IMR-90 (cell line): ENCODE data around the gene SLC22A7. TPM values are rescaled to one million over a fixed set of nuclear protein-coding genes. Genes with fewer than 3 reads are reported as not detected.

Experiments used
- ATAC-seq: fragments of 200-7000 bp; cut with Tn5 transposase; 2 replicates; pipeline ENCODE4 v1.9.1; 2020; ENCODE audit warnings: low read depth, mild to moderate bottlenecking, moderate library complexity
- BruUV-seq: library from RNA; stranded (reverse); fragments of 400-500 nt; replicated peaks from 2 replicates; lab custom pipeline; 2021; lab: Mats Ljungman, UMichigan
- CTCF ChIA-PET: fragments of 300-600 bp; formaldehyde crosslinking; extraction: SDS; loops from one replicate; lab custom pipeline; 2021; ENCODE audit warnings: antibody characterized with exemption; lab: Yijun Ruan, JAX
- POLR2A ChIA-PET: fragments of 300-600 bp; sonication (Branson Sonifier 250); formaldehyde crosslinking; loops from one replicate; lab custom pipeline; 2022; ENCODE audit warnings: antibody characterized with exemption; ENCODE audit not compliant: unreplicated experiment; lab: Charles Lee
- DNase-seq: peaks from one replicate; pipeline ENCODE4 v3.0.0; 2013
- H2AFZ ChIP-seq: replicated peaks from 2 replicates; pipeline ENCODE3; 2013; ENCODE audit warnings: low read length, mild to moderate bottlenecking; ENCODE audit not compliant: poor library complexity
- H2AK5ac ChIP-seq: 2 replicates; pipeline ENCODE4 v1.6.1; 2013; ENCODE audit warnings: low read depth, low read length, inconsistent platforms
- H2AK9ac ChIP-seq: replicated peaks from 2 replicates; pipeline ENCODE3; 2013; ENCODE audit warnings: mild to moderate bottlenecking, low read depth, low read length, moderate library complexity; ENCODE audit not compliant: poor library complexity
- H2BK120ac ChIP-seq: 2 replicates; pipeline ENCODE4 v1.6.1; 2013; ENCODE audit warnings: low read depth, low read length, inconsistent platforms
- H2BK15ac ChIP-seq: 3 replicates; pipeline ENCODE4 v1.6.1; 2013; ENCODE audit warnings: low read depth, low read length, inconsistent platforms
- H2BK20ac ChIP-seq: 2 replicates; pipeline ENCODE4 v1.6.1; 2013; ENCODE audit warnings: low read depth, mild to moderate bottlenecking, inconsistent platforms, low read length, moderate library complexity
- H2BK5ac ChIP-seq: 2 replicates; pipeline ENCODE4 v1.6.1; 2013; ENCODE audit warnings: mild to moderate bottlenecking, low read depth, low read length, inconsistent platforms; ENCODE audit not compliant: poor library complexity, severe bottlenecking
- H3K14ac ChIP-seq: replicated peaks from 2 replicates; pipeline ENCODE4 v1.6.1; 2013; ENCODE audit warnings: low read depth, low read length, inconsistent platforms
- H3K18ac ChIP-seq: 2 replicates; pipeline ENCODE4 v1.6.1; 2013; ENCODE audit warnings: low read depth, low read length, control low read depth
- H3K23ac ChIP-seq: 2 replicates; pipeline ENCODE4 v1.6.1; 2013; ENCODE audit warnings: low read depth, low read length, inconsistent platforms
- H3K27ac ChIP-seq: 2 replicates; pipeline ENCODE4 v1.5.1; 2013; ENCODE audit warnings: mild to moderate bottlenecking, control low read depth, low read length; ENCODE audit not compliant: insufficient read depth
- H3K27me3 ChIP-seq: 2 replicates; pipeline ENCODE4 v1.6.1; 2013; ENCODE audit warnings: low read length; ENCODE audit not compliant: control insufficient read depth, insufficient read depth
- H3K36me3 ChIP-seq: 2 replicates; pipeline ENCODE4 v1.6.1; 2013; ENCODE audit warnings: low read length, mixed read lengths; ENCODE audit not compliant: control insufficient read depth, insufficient read depth
- H3K4ac ChIP-seq: 2 replicates; pipeline ENCODE4 v1.6.1; 2013; ENCODE audit warnings: low read depth, low read length, inconsistent platforms
- H3K4me1 ChIP-seq: 2 replicates; pipeline ENCODE4 v1.6.1; 2013; ENCODE audit warnings: low read length, mixed read lengths; ENCODE audit not compliant: control insufficient read depth, insufficient read depth
- H3K4me2 ChIP-seq: 2 replicates; pipeline ENCODE4 v1.6.1; 2013; ENCODE audit warnings: low read depth, mild to moderate bottlenecking, control low read depth, low read length, moderate library complexity
- H3K4me3 ChIP-seq: 2 replicates; pipeline ENCODE4 v1.5.1; 2013; ENCODE audit warnings: low read depth, mild to moderate bottlenecking, control low read depth, low read length, moderate library complexity; ENCODE audit not compliant: insufficient read depth
- H3K56ac ChIP-seq: 2 replicates; pipeline ENCODE4 v1.6.1; 2013; ENCODE audit warnings: low read length, inconsistent platforms; ENCODE audit not compliant: insufficient read depth; ENCODE audit errors: extremely low read depth
- H3K79me1 ChIP-seq, 2 experiments: 2 replicates each; pipeline ENCODE4 v1.6.1; 2013; ENCODE audit warnings: low read length in 2 of 2, inconsistent platforms in 1 of 2, low read depth in 1 of 2
- H3K9ac ChIP-seq: 2 replicates; pipeline ENCODE4 v1.6.1; 2013; ENCODE audit warnings: low read depth, low read length, control low read depth
- H3K9me1 ChIP-seq: 2 replicates; pipeline ENCODE4 v1.6.1; 2013; ENCODE audit warnings: low read length, inconsistent platforms; ENCODE audit not compliant: insufficient read depth
- H3K9me3 ChIP-seq: 2 replicates; pipeline ENCODE4 v1.6.1; 2013; ENCODE audit warnings: low read length; ENCODE audit not compliant: control insufficient read depth, insufficient read depth
- H4K20me1 ChIP-seq: 2 replicates; pipeline ENCODE4 v1.6.1; 2013; ENCODE audit warnings: low read length, inconsistent platforms; ENCODE audit not compliant: insufficient read depth
- H4K5ac ChIP-seq: 2 replicates; pipeline ENCODE4 v1.6.1; 2013; ENCODE audit warnings: mild to moderate bottlenecking, low read depth, low read length, control low read depth
- H4K8ac ChIP-seq, 2 experiments: 2 replicates each; pipeline ENCODE4 v1.6.1; 2013; ENCODE audit warnings: low read depth in 2 of 2, low read length in 2 of 2, control low read depth in 1 of 2, inconsistent platforms in 1 of 2
- H4K91ac ChIP-seq: 2 replicates; pipeline ENCODE4 v1.6.1; 2013; ENCODE audit warnings: low read depth, low read length, inconsistent platforms; ENCODE audit not compliant: insufficient read depth
- BHLHE40 ChIP-seq: fragments of 150-350 bp; IDR thresholded peaks from 2 replicates; pipeline ENCODE4 v1.6.1; 2016; ENCODE audit warnings: mild to moderate bottlenecking, low read depth, low read length
- CEBPB ChIP-seq: IDR thresholded peaks from 2 replicates; pipeline ENCODE4 v1.6.1; 2012; ENCODE audit warnings: low read depth, low read length, improper control_type of control experiment
- CHD1 ChIP-seq: IDR thresholded peaks from 2 replicates; pipeline ENCODE4 v1.6.1; 2012; ENCODE audit warnings: low read depth, low read length, improper control_type of control experiment
- FOS ChIP-seq: fragments of 150-350 bp; IDR thresholded peaks from 2 replicates; pipeline ENCODE4 v1.6.1; 2016; ENCODE audit warnings: low read depth, low read length
- MXI1 ChIP-seq: IDR thresholded peaks from 2 replicates; pipeline ENCODE4 v1.6.1; 2012; ENCODE audit warnings: low read depth, mild to moderate bottlenecking, low read length, moderate library complexity, borderline replicate concordance
- NFE2L2 ChIP-seq: fragments of 150-350 bp; IDR thresholded peaks from 2 replicates; pipeline ENCODE4 v1.6.1; 2016; ENCODE audit warnings: low read depth, mild to moderate bottlenecking, low read length
- RAD21 ChIP-seq: IDR thresholded peaks from 2 replicates; pipeline ENCODE4 v1.6.1; 2012; ENCODE audit warnings: low read length, improper control_type of control experiment
- RCOR1 ChIP-seq: IDR thresholded peaks from 2 replicates; pipeline ENCODE4 v1.6.1; 2012; ENCODE audit warnings: mild to moderate bottlenecking, low read length, improper control_type of control experiment; ENCODE audit not compliant: insufficient replicate concordance
- WGBS, 2 experiments: methylation state at CpG; one replicate each; pipeline versions ENCODE4 v1.1.5 to v1.1.7; 2013; ENCODE audit warnings: missing lambda C conversion rate in 2 of 2; ENCODE audit not compliant: insufficient read length in 1 of 2; ENCODE audit errors: extremely low coverage in 2 of 2; 5-methylcytosine and 5-hydroxymethylcytosine counted together
- dilution Hi-C: fragments of 300-500 bp; cut with HindIII; formaldehyde crosslinking; loops from one replicate; pipeline ENCODE4 v1.14.3; 2018; ENCODE audit warnings: low sequenced_read_pairs; ENCODE audit not compliant: unreplicated experiment
- in situ Hi-C: fragments of 300-500 bp; cut with MboI; formaldehyde crosslinking; loops from 3 replicates; pipeline ENCODE4 v1.14.3; 2019; ENCODE audit warnings: low sequenced_read_pairs, inconsistent platforms, mixed read lengths
- intact Hi-C: fragments of 100-400 bp; cut with micrococcal nuclease; formaldehyde crosslinking; loops from 2 replicates; pipeline ENCODE4 v1.10.0; 2022
- polyA plus RNA-seq, 3 experiments: library from polyadenylated mRNA; depleted of rRNA; stranded (reverse); fragments of >200 nt; gene quantifications; 2 replicates each; pipeline ENCODE4 v1.2.3, GENCODE V29; 2012; ENCODE audit warnings: low replicate concordance in 1 of 3
- total RNA-seq: library from RNA; depleted of rRNA; stranded (reverse); fragments of >200 nt; gene quantifications from 2 replicates; pipeline ENCODE4 v1.2.3, GENCODE V29; 2012
- TF ChIP-seq, protein P1 (sequence below): conservative IDR thresholded peaks from 2 replicates; pipeline ENCODE4 v1.5.1; 2012; ENCODE audit warnings: mild to moderate bottlenecking, low read depth, low read length, improper control_type of control experiment
- TF ChIP-seq, protein P2 (sequence below): fragments of 150-350 bp; IDR thresholded peaks from 2 replicates; pipeline ENCODE4 v1.6.1; 2017; ENCODE audit warnings: mild to moderate bottlenecking, antibody characterized with exemption, low read length, low read depth

The SLC22A7 gene
- total and polyA plus RNA-seq, 2 of the 4 experiments (the other 2 are of a cell fraction) = not detected

DNA sequence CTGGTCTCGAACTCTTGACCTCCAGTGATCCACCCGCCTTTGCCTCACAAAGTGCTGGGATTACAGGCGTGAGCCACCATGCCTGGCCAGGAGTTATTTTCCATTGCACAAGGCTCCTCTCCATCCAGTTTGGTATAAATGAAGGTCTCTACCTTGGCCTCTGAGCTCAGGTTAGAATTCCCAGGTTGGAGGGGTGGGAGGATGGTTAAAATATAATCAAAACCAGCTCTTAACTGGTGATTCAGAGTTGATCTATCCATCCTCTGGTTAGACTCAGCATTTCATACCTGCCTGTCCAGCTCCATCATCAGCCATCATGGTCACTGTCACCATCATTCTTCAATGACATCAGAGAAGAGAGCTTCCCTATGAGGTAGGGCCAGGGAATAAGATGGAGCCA is 2.6 kb upstream of the SLC22A7 start:
- H3K18ac ChIP-seq = no peak overlapping the region
- no peak overlapping the region for H2AFZ ChIP-seq
- dilution Hi-C loops (no loop called here), in situ Hi-C loops (no loop called here), intact Hi-C loops (no loop called here)
- H3K23ac ChIP-seq = no peak overlapping the region
- no peak overlapping the region for H2AK5ac ChIP-seq
- H3K9me3 ChIP-seq = no peaks in the 10 kb centered on the region
- no peak overlapping the region for H2AK9ac ChIP-seq
- no peak overlapping the region for H3K4me3 ChIP-seq
- no peak overlapping the region for H2BK20ac ChIP-seq
- no peak overlapping the region for H3K4me2 ChIP-seq
- DNase-seq (no peak), ATAC-seq (no peak)
- H4K91ac ChIP-seq = no peak overlapping the region
- H4K20me1 ChIP-seq = no peaks in the 10 kb centered on the region
- no peaks in the 10 kb centered on the region for H3K36me3 ChIP-seq
- no peaks in the 10 kb centered on the region for H3K79me1 ChIP-seq
- H2BK5ac ChIP-seq = no peak overlapping the region
- H2BK120ac ChIP-seq = no peak overlapping the region
- H3K4ac ChIP-seq = no peak overlapping the region
- no peak overlapping the region for H4K5ac ChIP-seq
- WGBS, 2 experiments = no CpG with 5 or more reads among the region's 3 CpGs
- H3K56ac ChIP-seq = no peak overlapping the region
- no TSS peak for BruUV-seq
- ChIA-PET CTCF (no interaction called here), POLR2A (interaction anchor here (0.6 kb wide), 1 partner anchor 8 kb away, joined by 3 read pairs; no protein-coding TSS in a partner anchor)
- no peaks in the 10 kb centered on the region for H3K9me1 ChIP-seq
- no peak overlapping the region for H3K14ac ChIP-seq
- H3K4me1 ChIP-seq = no peaks in the 10 kb centered on the region
- no peak overlapping the region for H2BK15ac ChIP-seq
- peaks cover 51% of the 10 kb centered on the region for H3K27me3 ChIP-seq
- TF ChIP-seq RCOR1 (no peak), RAD21 (no peak), CEBPB (no peak), CHD1 (no peak), BHLHE40 (no peak), NFE2L2 (no peak), FOS (no peak), MXI1 (no peak)
- TF ChIP-seq, protein P1, sequence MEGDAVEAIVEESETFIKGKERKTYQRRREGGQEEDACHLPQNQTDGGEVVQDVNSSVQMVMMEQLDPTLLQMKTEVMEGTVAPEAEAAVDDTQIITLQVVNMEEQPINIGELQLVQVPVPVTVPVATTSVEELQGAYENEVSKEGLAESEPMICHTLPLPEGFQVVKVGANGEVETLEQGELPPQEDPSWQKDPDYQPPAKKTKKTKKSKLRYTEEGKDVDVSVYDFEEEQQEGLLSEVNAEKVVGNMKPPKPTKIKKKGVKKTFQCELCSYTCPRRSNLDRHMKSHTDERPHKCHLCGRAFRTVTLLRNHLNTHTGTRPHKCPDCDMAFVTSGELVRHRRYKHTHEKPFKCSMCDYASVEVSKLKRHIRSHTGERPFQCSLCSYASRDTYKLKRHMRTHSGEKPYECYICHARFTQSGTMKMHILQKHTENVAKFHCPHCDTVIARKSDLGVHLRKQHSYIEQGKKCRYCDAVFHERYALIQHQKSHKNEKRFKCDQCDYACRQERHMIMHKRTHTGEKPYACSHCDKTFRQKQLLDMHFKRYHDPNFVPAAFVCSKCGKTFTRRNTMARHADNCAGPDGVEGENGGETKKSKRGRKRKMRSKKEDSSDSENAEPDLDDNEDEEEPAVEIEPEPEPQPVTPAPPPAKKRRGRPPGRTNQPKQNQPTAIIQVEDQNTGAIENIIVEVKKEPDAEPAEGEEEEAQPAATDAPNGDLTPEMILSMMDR = no peak
- TF ChIP-seq, protein P2, sequence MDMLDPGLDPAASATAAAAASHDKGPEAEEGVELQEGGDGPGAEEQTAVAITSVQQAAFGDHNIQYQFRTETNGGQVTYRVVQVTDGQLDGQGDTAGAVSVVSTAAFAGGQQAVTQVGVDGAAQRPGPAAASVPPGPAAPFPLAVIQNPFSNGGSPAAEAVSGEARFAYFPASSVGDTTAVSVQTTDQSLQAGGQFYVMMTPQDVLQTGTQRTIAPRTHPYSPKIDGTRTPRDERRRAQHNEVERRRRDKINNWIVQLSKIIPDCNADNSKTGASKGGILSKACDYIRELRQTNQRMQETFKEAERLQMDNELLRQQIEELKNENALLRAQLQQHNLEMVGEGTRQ = no peak
- H4K8ac ChIP-seq = no peak overlapping the region
- H3K27ac ChIP-seq = no peak overlapping the region
- H3K9ac ChIP-seq = no peak overlapping the region
